K562 (cell line): ENCODE results near the gene DPH5. TPM values are rescaled to one million over a fixed set of nuclear protein-coding genes. Genes with fewer than 3 reads are reported as not detected.

ENCODE experiments used
- ADNP ChIP-seq: fragments of 200-800 bp; sonication (Bioruptor generic); IDR thresholded peaks from 2 replicates; pipeline ENCODE4 v1.6.1; 2016; ENCODE audit warnings: missing genetic modification characterization, missing compliant biosample characterization
- BCOR ChIP-seq: fragments of 450-650 bp; IDR thresholded peaks from 2 replicates; pipeline ENCODE4 v1.6.1; 2016
- BRD9 ChIP-seq: fragments of 450-650 bp; IDR thresholded peaks from 2 replicates; pipeline ENCODE4 v1.6.1; 2018; ENCODE audit warnings: low read depth; ENCODE audit not compliant: partially characterized antibody
- CBFB ChIP-seq: sonication (generic); formaldehyde crosslinking; IDR thresholded peaks from 2 replicates; pipeline ENCODE4 v1.4.0; 2020; ENCODE audit warnings: mild to moderate bottlenecking, missing genetic modification reagents
- CHD2 ChIP-seq: IDR thresholded peaks from 2 replicates; pipeline ENCODE4 v1.6.1; 2011; ENCODE audit warnings: low read depth, low read length
- CREBBP ChIP-seq: IDR thresholded peaks from one replicate; pipeline ENCODE4 v1.6.1; 2012; ENCODE audit warnings: low read depth, mild to moderate bottlenecking, control low read depth, inconsistent platforms, low read length
- FOXJ3 ChIP-seq: sonication (generic); formaldehyde crosslinking; IDR thresholded peaks from 2 replicates; pipeline ENCODE4 v1.4.0; 2020; ENCODE audit warnings: mild to moderate bottlenecking, missing genetic modification reagents
- HMGN3 ChIP-seq: IDR thresholded peaks from 2 replicates; pipeline ENCODE4 v1.6.1; 2011; ENCODE audit warnings: borderline replicate concordance, low read depth, mild to moderate bottlenecking, mixed read lengths, low read length; ENCODE audit not compliant: insufficient read length; ENCODE audit errors: extremely low read depth
- MBD2 ChIP-seq: sonication (generic); IDR thresholded peaks from 2 replicates; pipeline ENCODE4 v1.6.1; 2016; ENCODE audit warnings: low read depth, borderline replicate concordance
- MIER1 ChIP-seq: fragments of 450-650 bp; IDR thresholded peaks from 2 replicates; pipeline ENCODE4 v1.6.1; 2016; ENCODE audit warnings: antibody characterized with exemption, mild to moderate bottlenecking, low read depth
- NR2C1 ChIP-seq, 2 experiments: fragments of 450-650 bp; IDR thresholded peaks; 2 replicates each; pipeline ENCODE4 v1.6.1; 2017; ENCODE audit warnings: mild to moderate bottlenecking in 2 of 2, antibody characterized with exemption in 1 of 2, inconsistent platforms in 1 of 2, missing compliant biosample characterization in 1 of 2, missing genetic modification characterization in 1 of 2
- PCBP1 ChIP-seq: fragments of 200-400 bp; formaldehyde crosslinking; IDR thresholded peaks from 2 replicates; pipeline ENCODE4 v1.6.1; 2018; ENCODE audit warnings: mild to moderate bottlenecking, low read depth, low read length; ENCODE audit not compliant: poor library complexity, severe bottlenecking
- RNF2 ChIP-seq: sonication (generic); IDR thresholded peaks from 2 replicates; pipeline ENCODE4 v1.6.1; 2016
- SNRNP70 ChIP-seq: fragments of 200-400 bp; formaldehyde crosslinking; optimal IDR thresholded peaks from 2 replicates; pipeline ENCODE3; 2017; ENCODE audit warnings: low read depth, low read length
- SREBF1 ChIP-seq: fragments of 150-350 bp; IDR thresholded peaks from 2 replicates; pipeline ENCODE4 v1.6.1; 2014; ENCODE audit warnings: antibody characterized with exemption, low read depth, low read length, borderline replicate concordance
- ZBTB7A ChIP-seq: IDR thresholded peaks from 2 replicates; pipeline ENCODE4 v1.6.1; 2011; ENCODE audit warnings: low read depth, mild to moderate bottlenecking, low read length, moderate library complexity, borderline replicate concordance; ENCODE audit not compliant: control insufficient read depth
- ZEB2 ChIP-seq: fragments of 450-650 bp; IDR thresholded peaks from 2 replicates; pipeline ENCODE4 v1.6.1; 2016
- ZNF24 ChIP-seq: fragments of 450-650 bp; IDR thresholded peaks from 2 replicates; pipeline ENCODE4 v1.6.1; 2016
- ZNF282 ChIP-seq: sonication (generic); formaldehyde crosslinking; IDR thresholded peaks from 2 replicates; pipeline ENCODE4 v1.8.1; 2023; ENCODE audit warnings: missing genetic modification reagents
- ZNF384 ChIP-seq: IDR thresholded peaks from 2 replicates; pipeline ENCODE4 v1.6.1; 2012; ENCODE audit warnings: low read depth, low read length, improper control_type of control experiment
- ZNF445 ChIP-seq: fragments of 250-450 bp; sonication (Bioruptor Pico); IDR thresholded peaks from 2 replicates; pipeline ENCODE4 v1.4.0; 2020; ENCODE audit warnings: low read depth, mild to moderate bottlenecking, moderate library complexity
- ZNF583 ChIP-seq: fragments of 250-450 bp; sonication (Bioruptor Pico); IDR thresholded peaks from 2 replicates; pipeline ENCODE4 v1.4.0; 2020
- ZNF696 ChIP-seq: fragments of 250-450 bp; sonication (Bioruptor Pico); conservative IDR thresholded peaks from 2 replicates; pipeline ENCODE4 v1.4.0; 2020; ENCODE audit warnings: mild to moderate bottlenecking, moderate library complexity
- ZNF76 ChIP-seq: fragments of 250-450 bp; sonication (Bioruptor Pico); IDR thresholded peaks from 2 replicates; pipeline ENCODE4 v1.4.0; 2020; ENCODE audit warnings: mild to moderate bottlenecking, moderate library complexity, borderline replicate concordance
- ZNF77 ChIP-seq: fragments of 250-450 bp; sonication (Bioruptor Pico); IDR thresholded peaks from 2 replicates; pipeline ENCODE4 v1.5.0; 2020
- polyA plus RNA-seq, 8 experiments: library from polyadenylated mRNA; depleted of rRNA in 4 of 8; stranded (reverse) in 5 of 8; unstranded in 3 of 8; fragments of >200 nt; fragmentation: Nextera tagmentation in 2 of 8; fragmentation: Illumina TruSeq in 1 of 8; extraction: Ambion mirVana in 2 of 8; extraction: Trizol in 1 of 8; gene quantifications; 2 replicates each; pipeline versions ENCODE4 v1.2.1 to v1.2.3, GENCODE V29; 2011 to 2014; ENCODE audit warnings: inconsistent platforms in 1 of 8, missing spikeins in 1 of 8
- total RNA-seq, 7 experiments: library from RNA; depleted of rRNA in 6 of 7; stranded (reverse); fragments of >200 nt in 6 of 7; fragmentation: Illumina TruSeq in 2 of 7; extraction: Trizol in 2 of 7; gene quantifications; 2 replicates each; pipeline versions ENCODE4 v1.2.1 to v1.2.3, GENCODE V29; 2011 to 2021; ENCODE audit warnings: low replicate concordance in 1 of 7
- TF ChIP-seq, protein P1 (sequence below): fragments of 250-450 bp; sonication (Bioruptor Pico); IDR thresholded peaks from 2 replicates; pipeline ENCODE4 v1.8.0; 2022; ENCODE audit warnings: moderate library complexity, mild to moderate bottlenecking, inconsistent platforms
- TF ChIP-seq, protein P2 (sequence below): fragments of 200-800 bp; sonication (Bioruptor generic); IDR thresholded peaks from 2 replicates; pipeline ENCODE4 v1.6.1; 2017; ENCODE audit warnings: missing genetic modification characterization, missing compliant biosample characterization
- TF ChIP-seq, protein P3 (sequence below): fragments of 250-450 bp; sonication (Bioruptor Pico); IDR thresholded peaks from 2 replicates; pipeline ENCODE4 v1.4.0; 2020; ENCODE audit warnings: mild to moderate bottlenecking, moderate library complexity, borderline replicate concordance

The DPH5 gene
- total and polyA plus RNA-seq, 9 of the 15 experiments (the other 6 are each of a cell fraction or from before 2014, with no cell fraction given), result 37.6 to 159 (median 89.7) TPM

DNA sequence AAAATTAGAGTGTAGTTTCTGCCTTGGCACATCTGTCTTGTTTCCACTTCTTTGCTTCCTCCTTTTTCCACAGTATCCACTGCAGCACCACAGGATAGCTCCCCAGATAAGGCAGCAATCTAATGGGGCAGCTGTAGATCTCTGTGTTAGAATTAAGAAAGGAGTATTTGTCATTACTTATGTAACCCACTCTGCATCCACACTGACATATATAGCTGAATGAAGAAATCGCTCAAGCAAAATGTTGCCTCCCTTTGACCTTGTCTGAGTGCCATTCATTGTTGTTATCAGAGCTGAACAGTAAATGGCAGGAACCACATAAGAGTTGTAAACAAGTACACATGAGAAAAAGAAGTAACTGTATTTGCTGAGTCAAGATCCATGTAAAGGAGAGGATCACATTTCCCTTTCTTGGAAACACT, 45.9 kb upstream of the DPH5 start (continued):
- TF ChIP-seq, protein P1, sequence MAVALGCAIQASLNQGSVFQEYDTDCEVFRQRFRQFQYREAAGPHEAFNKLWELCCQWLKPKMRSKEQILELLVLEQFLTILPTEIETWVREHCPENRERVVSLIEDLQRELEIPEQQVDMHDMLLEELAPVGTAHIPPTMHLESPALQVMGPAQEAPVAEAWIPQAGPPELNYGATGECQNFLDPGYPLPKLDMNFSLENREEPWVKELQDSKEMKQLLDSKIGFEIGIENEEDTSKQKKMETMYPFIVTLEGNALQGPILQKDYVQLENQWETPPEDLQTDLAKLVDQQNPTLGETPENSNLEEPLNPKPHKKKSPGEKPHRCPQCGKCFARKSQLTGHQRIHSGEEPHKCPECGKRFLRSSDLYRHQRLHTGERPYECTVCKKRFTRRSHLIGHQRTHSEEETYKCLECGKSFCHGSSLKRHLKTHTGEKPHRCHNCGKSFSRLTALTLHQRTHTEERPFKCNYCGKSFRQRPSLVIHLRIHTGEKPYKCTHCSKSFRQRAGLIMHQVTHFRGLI (CRISPR knock-in tag), result no peak
- TF ChIP-seq ZNF76 (CRISPR knock-in tag) (no peak), BRD9 (peak; percentile 48), ZNF583 (no peak), CHD2 (no peak), ZNF24 (peak; percentile 60; the same call in 1 of the 2 replicates), ZNF77 (CRISPR knock-in tag) (no peak), FOXJ3 (no peak), ZNF445 (CRISPR knock-in tag) (no peak), ZNF696 (CRISPR knock-in tag) (no peak), CBFB (no peak), ADNP (tag) (no peak), BCOR (no peak), RNF2 (peak; percentile 57), SNRNP70 (no peak), NR2C1 (IDR thresholded peaks at IDR 0.05) (peak; percentile 64), NR2C1 (tag; IDR thresholded peaks at IDR 0.05) (peak; percentile 82), PCBP1 (no peak), SREBF1 (no peak), ZBTB7A (no peak), MIER1 (no peak), MBD2 (peak; percentile 73), CREBBP (no peak), ZNF282 (CRISPR knock-in tag) (no peak), ZEB2 (no peak), ZNF384 (no peak), HMGN3 (no peak)
- TF ChIP-seq, protein P2, sequence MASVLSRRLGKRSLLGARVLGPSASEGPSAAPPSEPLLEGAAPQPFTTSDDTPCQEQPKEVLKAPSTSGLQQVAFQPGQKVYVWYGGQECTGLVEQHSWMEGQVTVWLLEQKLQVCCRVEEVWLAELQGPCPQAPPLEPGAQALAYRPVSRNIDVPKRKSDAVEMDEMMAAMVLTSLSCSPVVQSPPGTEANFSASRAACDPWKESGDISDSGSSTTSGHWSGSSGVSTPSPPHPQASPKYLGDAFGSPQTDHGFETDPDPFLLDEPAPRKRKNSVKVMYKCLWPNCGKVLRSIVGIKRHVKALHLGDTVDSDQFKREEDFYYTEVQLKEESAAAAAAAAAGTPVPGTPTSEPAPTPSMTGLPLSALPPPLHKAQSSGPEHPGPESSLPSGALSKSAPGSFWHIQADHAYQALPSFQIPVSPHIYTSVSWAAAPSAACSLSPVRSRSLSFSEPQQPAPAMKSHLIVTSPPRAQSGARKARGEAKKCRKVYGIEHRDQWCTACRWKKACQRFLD (CRISPR knock-in tag), result 0 out of 2 replicates have a peak, but pooled peaks have one; percentile 44
- TF ChIP-seq, protein P3, sequence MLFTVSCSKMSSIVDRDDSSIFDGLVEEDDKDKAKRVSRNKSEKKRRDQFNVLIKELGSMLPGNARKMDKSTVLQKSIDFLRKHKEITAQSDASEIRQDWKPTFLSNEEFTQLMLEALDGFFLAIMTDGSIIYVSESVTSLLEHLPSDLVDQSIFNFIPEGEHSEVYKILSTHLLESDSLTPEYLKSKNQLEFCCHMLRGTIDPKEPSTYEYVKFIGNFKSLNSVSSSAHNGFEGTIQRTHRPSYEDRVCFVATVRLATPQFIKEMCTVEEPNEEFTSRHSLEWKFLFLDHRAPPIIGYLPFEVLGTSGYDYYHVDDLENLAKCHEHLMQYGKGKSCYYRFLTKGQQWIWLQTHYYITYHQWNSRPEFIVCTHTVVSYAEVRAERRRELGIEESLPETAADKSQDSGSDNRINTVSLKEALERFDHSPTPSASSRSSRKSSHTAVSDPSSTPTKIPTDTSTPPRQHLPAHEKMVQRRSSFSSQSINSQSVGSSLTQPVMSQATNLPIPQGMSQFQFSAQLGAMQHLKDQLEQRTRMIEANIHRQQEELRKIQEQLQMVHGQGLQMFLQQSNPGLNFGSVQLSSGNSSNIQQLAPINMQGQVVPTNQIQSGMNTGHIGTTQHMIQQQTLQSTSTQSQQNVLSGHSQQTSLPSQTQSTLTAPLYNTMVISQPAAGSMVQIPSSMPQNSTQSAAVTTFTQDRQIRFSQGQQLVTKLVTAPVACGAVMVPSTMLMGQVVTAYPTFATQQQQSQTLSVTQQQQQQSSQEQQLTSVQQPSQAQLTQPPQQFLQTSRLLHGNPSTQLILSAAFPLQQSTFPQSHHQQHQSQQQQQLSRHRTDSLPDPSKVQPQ (CRISPR knock-in tag), result no peak
